ENCODE results near the gene ISYNA1.

GRCh38 chr19:18384775-18385174 is 53.2 kb downstream of the ISYNA1 start:
- TF ChIP-seq CTCF (IDR thresholded peaks at IDR 0.05) (no peak), POLR2A (IDR thresholded peaks at IDR 0.05) (no peak)

All from adrenal gland (tissue), 5 donors.